SK-N-SH treated with all-trans-retinoic acid at 6 μM for 48 hours (cell line): ENCODE measurements around the gene PTPRF.

ENCODE experiments used
- ATAC-seq: fragments of 200-7000 bp; cut with Tn5 transposase; 3 replicates; pipeline ENCODE4 v1.9.1; 2020; ENCODE audit warnings: mild to moderate bottlenecking, moderate library complexity
- ARNTL ChIP-seq: fragments of 450-650 bp; formaldehyde crosslinking; IDR thresholded peaks from 2 replicates; pipeline ENCODE4 v1.5.0; 2020; ENCODE audit warnings: low read depth, mild to moderate bottlenecking, moderate library complexity, borderline replicate concordance
- BACH2 ChIP-seq: fragments of 250-450 bp; sonication (Bioruptor Pico); IDR thresholded peaks from 2 replicates; pipeline ENCODE4 v1.9.0; 2021; ENCODE audit warnings: mild to moderate bottlenecking, borderline replicate concordance
- CSDC2 ChIP-seq: fragments of 250-450 bp; sonication (Bioruptor Pico); IDR thresholded peaks from 2 replicates; pipeline ENCODE4 v1.5.0; 2020; ENCODE audit warnings: mild to moderate bottlenecking, moderate library complexity
- ESRRG ChIP-seq: fragments of 250-450 bp; sonication (Bioruptor Pico); IDR thresholded peaks from 2 replicates; pipeline ENCODE4 v1.6.1; 2021; ENCODE audit warnings: mild to moderate bottlenecking
- GLIS3 ChIP-seq: fragments of 250-450 bp; sonication (Bioruptor Pico); IDR thresholded peaks from 2 replicates; pipeline ENCODE4 v1.5.0; 2020; ENCODE audit warnings: mild to moderate bottlenecking, moderate library complexity
- ISL1 ChIP-seq: fragments of 250-450 bp; sonication (Bioruptor Pico); IDR thresholded peaks from 2 replicates; pipeline ENCODE4 v2.1.2; 2022; ENCODE audit warnings: mild to moderate bottlenecking, moderate library complexity
- OSR1 ChIP-seq: fragments of 250-450 bp; sonication (Bioruptor Pico); IDR thresholded peaks from 2 replicates; pipeline ENCODE4 v1.8.0; 2022; ENCODE audit warnings: moderate library complexity, mild to moderate bottlenecking, inconsistent platforms
- PATZ1 ChIP-seq: fragments of 250-450 bp; sonication (Bioruptor Pico); IDR thresholded peaks from 2 replicates; pipeline ENCODE4 v1.8.0; 2020; ENCODE audit warnings: mild to moderate bottlenecking, moderate library complexity, borderline replicate concordance
- PPARA ChIP-seq: fragments of 250-450 bp; sonication (Bioruptor Pico); IDR thresholded peaks from 2 replicates; pipeline ENCODE4 v1.5.0; 2020; ENCODE audit warnings: mild to moderate bottlenecking, borderline replicate concordance
- SNAI2 ChIP-seq: fragments of 250-450 bp; sonication (Bioruptor Pico); IDR thresholded peaks from 2 replicates; pipeline ENCODE4 v1.5.0; 2020; ENCODE audit warnings: mild to moderate bottlenecking, moderate library complexity
- TCF4 ChIP-seq: fragments of 250-450 bp; sonication (Bioruptor Pico); IDR thresholded peaks from 2 replicates; pipeline ENCODE4 v1.8.0; 2021; ENCODE audit warnings: mild to moderate bottlenecking, moderate library complexity, borderline replicate concordance
- TOX ChIP-seq: fragments of 250-450 bp; sonication (Bioruptor Pico); IDR thresholded peaks from 2 replicates; pipeline ENCODE4 v1.8.0; 2021; ENCODE audit warnings: mild to moderate bottlenecking, moderate library complexity, borderline replicate concordance
- ZC3H10 ChIP-seq: fragments of 250-450 bp; sonication (Bioruptor Pico); IDR thresholded peaks from 2 replicates; pipeline ENCODE4 v1.5.1; 2021; ENCODE audit warnings: mild to moderate bottlenecking, moderate library complexity
- ZFP3 ChIP-seq: fragments of 250-450 bp; sonication (Bioruptor Pico); IDR thresholded peaks from 2 replicates; pipeline ENCODE4 v1.5.0; 2020; ENCODE audit warnings: mild to moderate bottlenecking, moderate library complexity
- ZFP30 ChIP-seq: fragments of 450-650 bp; formaldehyde crosslinking; IDR thresholded peaks from 2 replicates; pipeline ENCODE4 v1.5.0; 2022; ENCODE audit warnings: mild to moderate bottlenecking, moderate library complexity
- ZNF565 ChIP-seq: fragments of 450-650 bp; formaldehyde crosslinking; conservative IDR thresholded peaks from 2 replicates; pipeline ENCODE4 v1.5.0; 2020; ENCODE audit warnings: low read depth, mild to moderate bottlenecking, moderate library complexity
- ZNF8 ChIP-seq: fragments of 450-650 bp; formaldehyde crosslinking; IDR thresholded peaks from 2 replicates; pipeline ENCODE4 v1.5.0; 2020; ENCODE audit warnings: mild to moderate bottlenecking, moderate library complexity
- TF ChIP-seq, protein P1 (sequence below): fragments of 250-450 bp; sonication (Bioruptor Pico); IDR thresholded peaks from 2 replicates; pipeline ENCODE4 v1.5.0; 2020; ENCODE audit warnings: mild to moderate bottlenecking, moderate library complexity
- TF ChIP-seq, protein P2 (sequence below): fragments of 250-450 bp; sonication (Bioruptor Pico); IDR thresholded peaks from 2 replicates; pipeline ENCODE4 v1.8.0; 2021; ENCODE audit warnings: low read depth, mild to moderate bottlenecking, moderate library complexity, borderline replicate concordance
- TF ChIP-seq, protein P3 (sequence below): fragments of 250-450 bp; sonication (Bioruptor Pico); IDR thresholded peaks from 2 replicates; pipeline ENCODE4 v1.5.1; 2020; ENCODE audit warnings: low read depth, mild to moderate bottlenecking, moderate library complexity
- TF ChIP-seq, protein P4 (sequence below): fragments of 250-450 bp; sonication (Bioruptor Pico); IDR thresholded peaks from 2 replicates; pipeline ENCODE4 v1.5.1; 2021; ENCODE audit warnings: mild to moderate bottlenecking, moderate library complexity

PTPRF gene

DNA sequence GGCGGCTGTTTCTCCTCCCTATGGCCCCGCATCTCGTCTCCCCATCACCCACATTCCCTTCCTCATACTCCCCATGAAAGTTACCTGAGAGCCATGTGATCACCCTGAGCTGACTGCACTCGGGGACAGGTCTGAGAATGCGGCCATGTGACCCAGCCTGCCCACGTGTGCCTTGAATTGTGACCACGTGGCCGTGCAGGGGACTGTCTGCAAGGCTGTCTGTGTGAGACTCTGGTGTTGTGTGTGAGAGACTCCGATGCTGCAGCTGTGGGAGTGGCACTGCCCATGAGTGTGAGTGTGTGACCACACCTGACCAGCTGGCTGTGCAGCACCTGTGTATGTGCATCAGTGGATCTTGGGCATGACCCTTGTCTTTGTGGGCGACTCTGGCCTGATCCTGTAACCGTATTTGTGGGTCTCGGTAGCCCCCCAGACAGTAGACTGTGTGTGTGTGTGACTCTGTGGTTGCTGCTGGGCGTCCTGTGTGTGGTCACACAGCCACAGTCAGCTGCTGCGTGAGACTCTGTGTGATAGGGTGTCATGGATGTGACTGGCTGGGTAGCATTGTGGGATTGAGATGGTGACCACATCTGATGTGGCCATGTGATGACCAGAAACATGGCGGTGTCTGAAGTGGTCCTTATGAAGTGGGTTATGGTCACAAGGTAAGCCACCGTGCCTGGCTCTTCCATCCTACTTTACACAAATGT, 62.4 kb downstream of the PTPRF start (continued):
- TF ChIP-seq TOX (no peak), ZNF8 (no peak)

DNA sequence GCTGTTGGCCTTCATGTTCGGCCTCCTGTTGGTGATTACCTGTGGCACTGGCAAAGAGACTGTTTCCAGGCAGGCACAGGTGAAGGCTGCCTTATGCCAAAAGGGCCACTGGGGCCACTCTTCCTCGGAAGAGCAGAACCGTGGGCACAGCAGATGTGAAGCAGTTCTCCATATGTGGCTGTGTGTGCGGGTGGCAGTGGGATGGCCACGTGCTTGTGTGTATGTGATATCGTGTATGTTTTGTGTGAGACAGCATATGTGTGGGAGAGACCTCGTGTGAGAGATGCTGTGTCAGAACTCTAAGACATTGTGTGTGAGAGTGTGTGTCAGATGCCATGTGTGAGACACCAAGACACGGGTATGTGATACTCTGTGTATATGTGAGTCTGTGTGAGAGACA, 65.9 kb downstream of the PTPRF start:
- no peak for ATAC-seq
- no peak for TF ChIP-seq CSDC2 (CRISPR knock-in tag)
- no peak for TF ChIP-seq ESRRG (CRISPR knock-in tag)
- TF ChIP-seq PATZ1 (CRISPR knock-in tag) = no peak
- TF ChIP-seq OSR1 (CRISPR knock-in tag) = no peak
- TF ChIP-seq ISL1 (CRISPR knock-in tag) = no peak
- no peak for TF ChIP-seq ZFP30 (CRISPR knock-in tag)
- TF ChIP-seq, protein P1, sequence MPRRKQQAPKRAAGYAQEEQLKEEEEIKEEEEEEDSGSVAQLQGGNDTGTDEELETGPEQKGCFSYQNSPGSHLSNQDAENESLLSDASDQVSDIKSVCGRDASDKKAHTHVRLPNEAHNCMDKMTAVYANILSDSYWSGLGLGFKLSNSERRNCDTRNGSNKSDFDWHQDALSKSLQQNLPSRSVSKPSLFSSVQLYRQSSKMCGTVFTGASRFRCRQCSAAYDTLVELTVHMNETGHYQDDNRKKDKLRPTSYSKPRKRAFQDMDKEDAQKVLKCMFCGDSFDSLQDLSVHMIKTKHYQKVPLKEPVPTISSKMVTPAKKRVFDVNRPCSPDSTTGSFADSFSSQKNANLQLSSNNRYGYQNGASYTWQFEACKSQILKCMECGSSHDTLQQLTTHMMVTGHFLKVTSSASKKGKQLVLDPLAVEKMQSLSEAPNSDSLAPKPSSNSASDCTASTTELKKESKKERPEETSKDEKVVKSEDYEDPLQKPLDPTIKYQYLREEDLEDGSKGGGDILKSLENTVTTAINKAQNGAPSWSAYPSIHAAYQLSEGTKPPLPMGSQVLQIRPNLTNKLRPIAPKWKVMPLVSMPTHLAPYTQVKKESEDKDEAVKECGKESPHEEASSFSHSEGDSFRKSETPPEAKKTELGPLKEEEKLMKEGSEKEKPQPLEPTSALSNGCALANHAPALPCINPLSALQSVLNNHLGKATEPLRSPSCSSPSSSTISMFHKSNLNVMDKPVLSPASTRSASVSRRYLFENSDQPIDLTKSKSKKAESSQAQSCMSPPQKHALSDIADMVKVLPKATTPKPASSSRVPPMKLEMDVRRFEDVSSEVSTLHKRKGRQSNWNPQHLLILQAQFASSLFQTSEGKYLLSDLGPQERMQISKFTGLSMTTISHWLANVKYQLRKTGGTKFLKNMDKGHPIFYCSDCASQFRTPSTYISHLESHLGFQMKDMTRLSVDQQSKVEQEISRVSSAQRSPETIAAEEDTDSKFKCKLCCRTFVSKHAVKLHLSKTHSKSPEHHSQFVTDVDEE = no peak
- TF ChIP-seq SNAI2 (CRISPR knock-in tag) = no peak
- TF ChIP-seq TCF4 = no peak
- no peak for TF ChIP-seq ZFP3 (CRISPR knock-in tag)
- TF ChIP-seq TOX = no peak
- TF ChIP-seq ZNF8 = no peak
- TF ChIP-seq PPARA (CRISPR knock-in tag) = no peak
- TF ChIP-seq, protein P2, sequence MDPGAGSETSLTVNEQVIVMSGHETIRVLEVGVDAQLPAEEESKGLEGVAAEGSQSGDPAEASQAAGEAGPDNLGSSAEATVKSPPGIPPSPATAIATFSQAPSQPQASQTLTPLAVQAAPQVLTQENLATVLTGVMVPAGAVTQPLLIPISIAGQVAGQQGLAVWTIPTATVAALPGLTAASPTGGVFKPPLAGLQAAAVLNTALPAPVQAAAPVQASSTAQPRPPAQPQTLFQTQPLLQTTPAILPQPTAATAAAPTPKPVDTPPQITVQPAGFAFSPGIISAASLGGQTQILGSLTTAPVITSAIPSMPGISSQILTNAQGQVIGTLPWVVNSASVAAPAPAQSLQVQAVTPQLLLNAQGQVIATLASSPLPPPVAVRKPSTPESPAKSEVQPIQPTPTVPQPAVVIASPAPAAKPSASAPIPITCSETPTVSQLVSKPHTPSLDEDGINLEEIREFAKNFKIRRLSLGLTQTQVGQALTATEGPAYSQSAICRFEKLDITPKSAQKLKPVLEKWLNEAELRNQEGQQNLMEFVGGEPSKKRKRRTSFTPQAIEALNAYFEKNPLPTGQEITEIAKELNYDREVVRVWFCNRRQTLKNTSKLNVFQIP (CRISPR knock-in tag) = no peak
- no peak for TF ChIP-seq BACH2
- no peak for TF ChIP-seq ZNF565 (CRISPR knock-in tag)
- TF ChIP-seq GLIS3 (CRISPR knock-in tag) = no peak

DNA sequence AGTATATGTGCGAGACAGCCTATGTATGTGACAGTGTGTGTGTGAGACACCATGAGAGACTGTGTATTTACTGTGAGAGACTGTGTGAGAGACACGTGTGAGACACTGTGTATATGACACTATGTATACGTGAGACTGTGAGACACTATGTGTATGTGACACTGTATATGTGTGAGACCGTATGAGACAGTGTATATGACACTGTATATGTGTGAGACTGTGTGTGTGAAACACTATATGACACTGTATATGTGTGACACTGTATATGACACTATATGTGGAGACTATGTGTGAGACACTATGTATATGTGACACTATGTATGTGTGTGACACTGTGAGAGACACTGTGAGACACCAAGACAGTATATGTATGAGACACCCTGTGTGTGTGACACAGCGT, 66.3 kb downstream of the PTPRF start:
- TF ChIP-seq GLIS3 (CRISPR knock-in tag) (no peak), CSDC2 (CRISPR knock-in tag) (no peak), PATZ1 (CRISPR knock-in tag) (no peak), TOX (no peak), ARNTL (CRISPR knock-in tag) (no peak), ZNF565 (CRISPR knock-in tag) (no peak), ZC3H10 (CRISPR knock-in tag) (no peak), ZFP30 (CRISPR knock-in tag) (no peak)
- TF ChIP-seq, protein P3, sequence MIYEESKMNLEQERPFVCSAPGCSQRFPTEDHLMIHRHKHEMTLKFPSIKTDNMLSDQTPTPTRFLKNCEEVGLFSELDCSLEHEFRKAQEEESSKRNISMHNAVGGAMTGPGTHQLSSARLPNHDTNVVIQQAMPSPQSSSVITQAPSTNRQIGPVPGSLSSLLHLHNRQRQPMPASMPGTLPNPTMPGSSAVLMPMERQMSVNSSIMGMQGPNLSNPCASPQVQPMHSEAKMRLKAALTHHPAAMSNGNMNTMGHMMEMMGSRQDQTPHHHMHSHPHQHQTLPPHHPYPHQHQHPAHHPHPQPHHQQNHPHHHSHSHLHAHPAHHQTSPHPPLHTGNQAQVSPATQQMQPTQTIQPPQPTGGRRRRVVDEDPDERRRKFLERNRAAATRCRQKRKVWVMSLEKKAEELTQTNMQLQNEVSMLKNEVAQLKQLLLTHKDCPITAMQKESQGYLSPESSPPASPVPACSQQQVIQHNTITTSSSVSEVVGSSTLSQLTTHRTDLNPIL = no peak
- TF ChIP-seq, protein P4, sequence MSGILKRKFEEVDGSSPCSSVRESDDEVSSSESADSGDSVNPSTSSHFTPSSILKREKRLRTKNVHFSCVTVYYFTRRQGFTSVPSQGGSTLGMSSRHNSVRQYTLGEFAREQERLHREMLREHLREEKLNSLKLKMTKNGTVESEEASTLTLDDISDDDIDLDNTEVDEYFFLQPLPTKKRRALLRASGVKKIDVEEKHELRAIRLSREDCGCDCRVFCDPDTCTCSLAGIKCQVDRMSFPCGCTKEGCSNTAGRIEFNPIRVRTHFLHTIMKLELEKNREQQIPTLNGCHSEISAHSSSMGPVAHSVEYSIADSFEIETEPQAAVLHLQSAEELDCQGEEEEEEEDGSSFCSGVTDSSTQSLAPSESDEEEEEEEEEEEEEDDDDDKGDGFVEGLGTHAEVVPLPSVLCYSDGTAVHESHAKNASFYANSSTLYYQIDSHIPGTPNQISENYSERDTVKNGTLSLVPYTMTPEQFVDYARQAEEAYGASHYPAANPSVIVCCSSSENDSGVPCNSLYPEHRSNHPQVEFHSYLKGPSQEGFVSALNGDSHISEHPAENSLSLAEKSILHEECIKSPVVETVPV (CRISPR knock-in tag) = no peak
- no peak for ATAC-seq
